Activated CD8-positive, alpha-beta T cell treated with anti-CD3 and anti-CD28 coated beads for 36 hours (primary cell): ENCODE results near the gene FKBP3. TPM values are rescaled to one million over a fixed set of nuclear protein-coding genes. Genes with fewer than 3 reads are reported as not detected.

Experiments
- ATAC-seq: fragments of 200-7000 bp; cut with Tn5 transposase; one replicate; pipeline ENCODE4 v1.10.0; 2021; ENCODE audit warnings: mild to moderate bottlenecking, moderate library complexity
- CTCF ChIA-PET: fragments of 350-600 bp; sonication (Branson Sonifier 250); formaldehyde crosslinking; loops from one replicate; lab custom pipeline; 2021; ENCODE audit warnings: antibody characterized with exemption; lab: Charles Lee
- POLR2A ChIA-PET: fragments of 350-600 bp; sonication (Branson Sonifier 250); formaldehyde crosslinking; loops from one replicate; lab custom pipeline; 2021; ENCODE audit warnings: antibody characterized with exemption; lab: Charles Lee
- DNase-seq: peaks from one replicate; pipeline ENCODE4 v3.0.0-alpha.2; 2020
- H3K27ac Mint-ChIP-seq: one replicate; pipeline ENCODE4 v1.8.0; 2021; ENCODE audit warnings: mild to moderate bottlenecking, mixed read lengths
- H3K27me3 Mint-ChIP-seq: one replicate; pipeline ENCODE4 v1.8.0; 2021; ENCODE audit warnings: mixed read lengths
- H3K36me3 Mint-ChIP-seq: one replicate; pipeline ENCODE4 v1.8.0; 2021; ENCODE audit warnings: low read depth, mixed read lengths
- H3K4me1 Mint-ChIP-seq: one replicate; pipeline ENCODE4 v1.8.0; 2021; ENCODE audit warnings: low read depth, mixed read lengths
- H3K4me3 Mint-ChIP-seq: one replicate; pipeline ENCODE4 v1.8.0; 2021; ENCODE audit warnings: mild to moderate bottlenecking, moderate library complexity, mixed read lengths
- H3K9me3 Mint-ChIP-seq: one replicate; pipeline ENCODE4 v1.8.0; 2021; ENCODE audit warnings: mixed read lengths
- intact Hi-C: fragments of 100-400 bp; cut with micrococcal nuclease; formaldehyde crosslinking; loops from one replicate; pipeline ENCODE4 v1.10.0; 2022
- total RNA-seq, 2 experiments: library from RNA; stranded (reverse); gene quantifications; one replicate each; pipeline ENCODE4 v1.2.3, GENCODE V29; 2021
- TF ChIP-seq, protein P1 (sequence below): fragments of 200-600 bp; IDR thresholded peaks from one replicate; pipeline ENCODE4 v1.8.0; 2022; ENCODE audit warnings: antibody characterized with exemption, mild to moderate bottlenecking

FKBP3 gene
- total RNA-seq, 2 experiments from 2014 or later: 65.6 to 66.4 TPM

DNA sequence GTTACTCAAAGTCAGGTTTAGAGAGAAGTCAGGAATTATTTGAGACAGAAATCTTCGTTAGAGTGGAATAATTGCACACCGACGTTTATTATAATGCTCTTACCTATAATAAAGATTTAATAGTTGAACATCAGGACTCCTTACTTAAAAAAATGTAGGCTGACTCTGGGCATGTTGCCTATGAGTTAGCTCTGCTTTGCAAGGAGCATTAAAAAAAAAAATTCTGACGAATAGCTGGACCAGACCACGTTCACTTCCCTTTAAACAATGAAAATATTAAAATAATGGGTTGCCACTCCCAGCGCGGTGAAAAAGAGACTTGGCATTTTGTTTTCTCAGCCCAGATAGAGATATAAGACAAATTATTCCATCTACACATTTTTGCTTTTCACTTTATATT lies 875 bp upstream of the FKBP3 start:
- no peak for DNase-seq
- intact Hi-C loops: loop anchor here (2.0 to 5.0 kb wide), 3 partner anchors 44 to 174 kb away; partner anchors contain the start of genes KLHL28 and MIS18BP1
- TF ChIP-seq, protein P1, sequence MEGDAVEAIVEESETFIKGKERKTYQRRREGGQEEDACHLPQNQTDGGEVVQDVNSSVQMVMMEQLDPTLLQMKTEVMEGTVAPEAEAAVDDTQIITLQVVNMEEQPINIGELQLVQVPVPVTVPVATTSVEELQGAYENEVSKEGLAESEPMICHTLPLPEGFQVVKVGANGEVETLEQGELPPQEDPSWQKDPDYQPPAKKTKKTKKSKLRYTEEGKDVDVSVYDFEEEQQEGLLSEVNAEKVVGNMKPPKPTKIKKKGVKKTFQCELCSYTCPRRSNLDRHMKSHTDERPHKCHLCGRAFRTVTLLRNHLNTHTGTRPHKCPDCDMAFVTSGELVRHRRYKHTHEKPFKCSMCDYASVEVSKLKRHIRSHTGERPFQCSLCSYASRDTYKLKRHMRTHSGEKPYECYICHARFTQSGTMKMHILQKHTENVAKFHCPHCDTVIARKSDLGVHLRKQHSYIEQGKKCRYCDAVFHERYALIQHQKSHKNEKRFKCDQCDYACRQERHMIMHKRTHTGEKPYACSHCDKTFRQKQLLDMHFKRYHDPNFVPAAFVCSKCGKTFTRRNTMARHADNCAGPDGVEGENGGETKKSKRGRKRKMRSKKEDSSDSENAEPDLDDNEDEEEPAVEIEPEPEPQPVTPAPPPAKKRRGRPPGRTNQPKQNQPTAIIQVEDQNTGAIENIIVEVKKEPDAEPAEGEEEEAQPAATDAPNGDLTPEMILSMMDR: no peak

DNA sequence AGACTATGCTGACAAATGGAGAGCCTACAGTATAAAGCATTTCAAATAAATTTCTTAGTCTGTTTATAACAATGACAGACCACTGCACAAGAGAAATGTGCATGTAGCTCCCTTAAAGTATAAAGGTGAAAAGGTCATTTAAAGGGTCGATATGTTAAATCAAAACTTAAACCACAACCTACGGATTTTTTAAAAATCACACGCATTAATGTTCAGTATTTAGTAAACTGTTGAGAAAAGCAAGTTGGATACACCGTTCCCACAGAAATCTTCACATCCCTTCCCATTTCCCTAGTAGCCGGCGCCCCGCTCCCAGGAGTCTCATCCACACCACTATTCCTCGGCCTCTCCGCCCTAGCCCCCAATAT lies 614 bp downstream of the FKBP3 start:
- no peak for ATAC-seq
- intact Hi-C loops: loop anchor here (2.0 to 5.0 kb wide), 3 partner anchors 43 to 236 kb away; partner anchors contain the start of gene KLHL28
- H3K9me3 Mint-ChIP-seq: no peaks in the 10 kb centered on the region
- TF ChIP-seq, protein P1: no peak
- H3K4me3 Mint-ChIP-seq: peak overlapping the region; percentile 99
- H3K27me3 Mint-ChIP-seq: no peaks in the 10 kb centered on the region
- ChIA-PET CTCF (interaction anchor here (1.1 to 1.2 kb wide), 2 partner anchors 19 to 237 kb away, joined by 3 read pairs; a partner anchor contains a TSS), POLR2A (interaction anchor here (0.8 to 2.0 kb wide), 5 partner anchors 10 to 120 kb away, joined by 3 to 8 read pairs (median 4); partner anchors contain the start of gene MIS18BP1)
- peaks cover 23% of the 10 kb centered on the region for H3K4me1 Mint-ChIP-seq
- peaks cover 13% of the 10 kb centered on the region for H3K36me3 Mint-ChIP-seq
- peak overlapping the region; percentile 98 for H3K27ac Mint-ChIP-seq
- no peak for DNase-seq

More for the DNA sequence above, 875 bp upstream of the FKBP3 start:
- no peaks in the 10 kb centered on the region for H3K27me3 Mint-ChIP-seq
- peaks cover 28% of the 10 kb centered on the region for H3K4me1 Mint-ChIP-seq
- CTCF ChIA-PET: interaction anchor here (1.1 to 1.8 kb wide), 2 partner anchors 18 to 133 kb away, joined by 4 to 8 read pairs; no protein-coding TSS in a partner anchor
- H3K9me3 Mint-ChIP-seq: no peaks in the 10 kb centered on the region
- H3K27ac Mint-ChIP-seq: peak overlapping the region; percentile 98
- peak overlapping the region; percentile 99 for H3K4me3 Mint-ChIP-seq
- POLR2A ChIA-PET: interaction anchor here (0.7 to 2.1 kb wide), 7 partner anchors 12 to 376 kb away, joined by 3 to 8 read pairs (median 4); partner anchors contain the start of genes KLHL28, PRPF39 and TOGARAM1
- no peak for ATAC-seq
- peaks cover 11% of the 10 kb centered on the region for H3K36me3 Mint-ChIP-seq

DNA sequence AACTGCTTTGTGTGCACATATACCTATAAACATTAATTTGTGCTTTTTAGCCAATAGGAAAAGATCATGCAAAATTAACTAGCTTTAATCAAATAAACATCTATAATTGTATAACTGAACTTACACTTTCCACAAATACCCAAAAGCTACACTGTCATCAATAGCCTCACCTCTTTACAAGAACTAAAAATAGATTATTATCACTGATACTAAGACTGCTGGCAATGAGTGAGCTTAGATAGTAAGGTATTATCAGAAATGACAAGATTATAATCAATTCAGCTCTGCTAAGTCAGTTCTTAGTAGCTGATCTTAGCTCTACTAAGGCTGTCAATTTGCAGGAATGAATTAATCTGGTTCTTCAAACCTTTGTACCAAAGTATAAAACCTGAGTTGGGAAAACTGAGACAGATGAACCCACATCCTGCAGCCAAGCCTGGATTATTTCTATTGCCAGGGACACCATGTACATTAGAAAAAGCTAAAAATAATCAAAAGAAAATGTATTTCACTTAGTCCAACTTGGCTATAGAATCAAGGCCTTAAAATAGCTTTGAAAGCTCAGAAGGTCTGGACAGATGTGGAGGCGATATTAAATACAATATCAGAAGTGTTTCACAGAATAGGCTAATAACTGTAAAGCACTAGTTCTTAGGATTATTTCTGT lies 5.2 kb downstream of the FKBP3 start:
- Mint-ChIP-seq H3K36me3 (peaks cover 22% of the 10 kb centered on the region), H3K4me3 (no peak overlapping the region), H3K4me1 (peaks cover 18% of the 10 kb centered on the region), H3K27me3 (no peaks in the 10 kb centered on the region), H3K27ac (no peak overlapping the region), H3K9me3 (no peaks in the 10 kb centered on the region)
- CTCF ChIA-PET: interaction anchor here (1.1 to 1.5 kb wide), 2 partner anchors 14 to 30 kb away, joined by 3 read pairs; no protein-coding TSS in a partner anchor
- DNase-seq: no peak
- POLR2A ChIA-PET: interaction anchor here (1.2 kb wide), 1 partner anchor 33 kb away, joined by 3 read pairs; no protein-coding TSS in a partner anchor
- intact Hi-C loops: no loop called here
- ATAC-seq: no peak
- TF ChIP-seq, protein P1: no peak

DNA sequence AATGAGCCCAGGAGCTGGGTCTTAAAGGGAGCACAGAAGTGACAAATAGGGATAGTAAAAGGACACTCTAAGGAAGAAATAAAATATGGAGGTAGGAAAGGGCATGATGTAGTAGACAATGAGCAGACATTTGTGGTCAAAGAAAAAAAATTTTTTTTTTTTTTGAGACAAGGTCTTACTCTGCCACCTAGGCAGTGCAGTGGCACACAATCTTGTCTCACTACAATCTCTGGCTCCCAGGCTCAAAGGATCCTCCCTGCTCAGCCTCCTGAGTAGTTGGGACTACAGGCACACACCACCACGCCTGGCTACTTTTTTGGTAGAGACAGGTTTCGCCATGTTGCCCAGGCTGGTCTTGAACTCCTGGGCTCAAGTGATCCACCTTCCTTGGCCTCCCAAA lies 8.5 kb downstream of the FKBP3 start:
- no peak for DNase-seq
- no peak for ATAC-seq
- H3K36me3 Mint-ChIP-seq: peaks cover 36% of the 10 kb centered on the region
- TF ChIP-seq, protein P1: no peak
- H3K9me3 Mint-ChIP-seq: no peaks in the 10 kb centered on the region
- no peak overlapping the region for H3K4me3 Mint-ChIP-seq
- ChIA-PET POLR2A (no interaction called here), CTCF (no interaction called here)
- no peak overlapping the region for H3K27ac Mint-ChIP-seq
- intact Hi-C loops: no loop called here
- no peaks in the 10 kb centered on the region for H3K27me3 Mint-ChIP-seq
- H3K4me1 Mint-ChIP-seq: peaks cover 10% of the 10 kb centered on the region

DNA sequence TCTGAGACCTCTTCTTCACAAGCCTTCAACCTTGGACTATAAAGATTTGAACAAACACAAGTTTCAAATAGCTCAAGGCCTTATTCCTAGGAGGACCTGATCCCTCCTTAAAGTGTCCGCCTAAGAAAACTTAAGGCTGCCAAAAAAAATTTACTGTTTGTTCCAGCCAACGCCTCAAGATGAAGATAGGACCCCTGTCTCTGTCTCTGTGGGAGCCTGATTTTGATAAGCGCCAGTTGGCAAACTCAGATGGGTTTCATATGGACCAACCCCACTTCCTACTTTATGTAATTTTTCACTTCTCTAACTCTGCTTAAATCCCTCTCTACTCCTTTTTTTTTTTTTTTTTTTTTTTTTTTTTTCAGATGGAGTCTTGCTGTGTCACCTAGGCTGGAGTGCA lies 11.0 kb downstream of the FKBP3 start:
- Mint-ChIP-seq H3K27ac (no peak overlapping the region), H3K9me3 (no peaks in the 10 kb centered on the region), H3K4me3 (no peak overlapping the region), H3K27me3 (no peaks in the 10 kb centered on the region), H3K36me3 (peaks cover 46% of the 10 kb centered on the region), H3K4me1 (peaks cover 7% of the 10 kb centered on the region)
- POLR2A ChIA-PET: interaction anchor here (0.6 to 2.1 kb wide), 2 partner anchors 11 to 193 kb away, joined by 4 to 8 read pairs; partner anchors contain the start of gene FKBP3
- TF ChIP-seq, protein P1: no peak
- CTCF ChIA-PET: no interaction called here
- no peak for ATAC-seq
- intact Hi-C loops: no loop called here
- DNase-seq: no peak
